GM21423 (cell line): ENCODE results near the gene APBB1IP.
A peak's percentile ranks its signal among the peaks of the same experiment; 100 is the strongest.
"Not testable (repeated sequence)": the region's sequence is repeated elsewhere in the genome, so short reads cannot be mapped to it uniquely, and the experiment has no call there.

ENCODE experiments used
- ATAC-seq: cut with Tn5 transposase; IDR thresholded peaks from one replicate; pipeline ENCODE4 v1.9.1; 2021; ENCODE audit warnings: mild to moderate bottlenecking, moderate library complexity; ENCODE audit not compliant: unreplicated experiment

The APBB1IP gene

GRCh38 chr10:26475386-26475785 is 37.2 kb downstream of the APBB1IP start:
- ATAC-seq, result no peak

GRCh38 chr10:26477501-26477900 is 39.4 kb downstream of the APBB1IP start:
- no peak for ATAC-seq

DNA sequence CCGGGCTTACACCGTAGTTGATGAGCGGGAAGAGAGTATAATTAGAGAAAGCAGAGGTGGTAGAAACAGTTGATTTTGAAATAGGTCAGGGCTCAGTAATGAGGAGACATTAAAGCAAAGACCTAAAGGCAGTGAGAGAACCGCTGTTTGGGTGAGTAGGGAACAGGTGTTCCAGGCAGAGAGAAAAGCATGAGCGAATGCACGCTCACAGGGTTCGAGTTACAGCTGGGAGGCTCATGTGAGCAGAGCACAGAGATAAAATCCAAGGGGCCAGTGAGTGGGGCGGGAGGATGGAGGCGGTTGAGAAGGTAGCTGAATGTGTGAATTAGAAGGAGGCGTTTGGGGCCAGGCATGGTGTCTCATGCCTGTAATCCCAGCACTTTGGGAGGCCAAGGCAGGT is 39.9 kb downstream of the APBB1IP start:
- no peak for ATAC-seq

DNA sequence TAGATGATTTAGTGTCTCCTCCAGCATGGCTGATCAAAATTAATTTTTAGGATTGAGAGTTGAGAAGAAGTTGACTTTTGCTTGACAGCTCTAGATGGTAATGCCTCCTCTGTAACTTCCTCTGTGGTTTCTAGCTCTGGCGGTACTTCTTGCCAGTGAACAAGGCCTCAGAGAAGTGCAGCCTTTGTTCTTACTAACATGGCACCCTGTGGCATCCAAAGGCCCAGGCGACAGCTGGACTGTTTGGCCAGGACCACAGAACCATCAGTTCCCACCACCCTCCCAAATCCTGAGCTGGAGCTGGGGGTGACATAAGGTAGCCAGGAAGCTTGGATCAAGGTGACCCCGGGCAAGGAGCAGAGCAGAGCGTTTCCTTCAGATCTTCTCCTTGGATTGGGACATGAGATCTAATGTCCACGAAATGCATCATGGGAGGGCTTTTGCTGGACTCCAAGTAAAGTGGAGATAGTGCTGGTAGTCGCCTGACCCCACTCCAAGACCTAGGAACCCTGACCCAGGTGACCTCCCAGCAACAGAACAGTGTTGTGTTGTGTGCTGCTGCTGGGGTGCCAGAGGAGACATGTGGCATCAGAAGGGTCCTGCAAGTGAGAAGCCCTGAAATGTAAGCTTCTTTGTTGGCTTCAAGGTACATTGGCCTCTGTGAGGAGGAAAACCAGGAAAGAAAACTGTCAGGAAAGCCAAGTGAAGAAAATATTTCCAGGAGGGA is 41.8 kb downstream of the APBB1IP start:
- ATAC-seq, result peak; percentile 49

GRCh38 chr10:26481315-26481692 is 43.2 kb downstream of the APBB1IP start:
- ATAC-seq, result no peak

DNA sequence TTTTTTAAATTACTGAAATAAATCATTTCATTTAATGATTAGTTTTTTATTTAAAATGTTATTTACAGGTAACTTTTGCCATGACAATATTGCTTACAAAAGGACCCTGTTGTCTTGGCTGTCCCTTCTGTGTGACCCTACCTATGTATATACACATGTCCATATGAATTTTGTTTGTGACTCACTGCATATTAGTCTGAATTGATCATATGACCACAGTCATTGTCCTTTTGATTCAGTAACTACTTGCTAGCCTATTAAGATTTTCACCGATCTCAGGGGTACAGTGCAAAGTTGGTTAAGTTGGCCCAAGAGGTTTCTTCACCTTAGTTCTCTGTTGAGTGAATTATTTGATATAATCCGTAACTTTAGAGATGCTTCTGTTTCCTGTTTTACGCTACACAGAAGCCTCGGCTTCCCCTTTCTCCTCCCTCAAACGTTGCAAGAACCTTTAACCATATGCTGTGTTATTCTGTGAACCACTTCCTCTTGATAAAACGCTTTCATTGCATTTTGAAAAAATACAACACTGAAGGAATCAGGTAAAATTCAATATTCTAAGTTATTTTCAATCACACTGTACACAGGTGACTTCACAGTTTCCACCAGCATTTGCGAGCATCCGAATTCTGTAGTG is 43.9 kb downstream of the APBB1IP start:
- peak; percentile 56 for ATAC-seq

DNA sequence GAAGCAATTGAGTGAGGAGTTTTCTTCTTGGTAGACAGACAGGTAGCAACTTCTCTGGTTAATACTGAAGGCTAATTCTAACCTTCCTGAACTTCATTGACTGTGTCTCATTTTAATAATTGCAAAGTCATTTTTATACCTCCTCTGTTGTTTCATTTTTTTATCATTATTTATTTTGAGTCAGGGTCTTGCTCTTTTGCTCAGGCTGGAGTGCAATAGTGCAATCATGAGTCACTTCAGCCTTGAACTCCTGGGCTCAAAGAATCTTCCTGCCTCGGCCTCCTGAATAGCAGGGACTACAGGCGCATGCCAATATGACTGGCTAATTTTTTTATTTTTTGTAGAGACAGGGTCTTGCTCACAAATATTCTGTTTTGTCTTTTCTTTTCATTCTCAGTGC is 45.4 kb downstream of the APBB1IP start:
- ATAC-seq, result no peak

- no peak for ATAC-seq
Observed at GRCh38 chr10:26485150-26485941, 47.2 kb downstream of the APBB1IP start.

DNA sequence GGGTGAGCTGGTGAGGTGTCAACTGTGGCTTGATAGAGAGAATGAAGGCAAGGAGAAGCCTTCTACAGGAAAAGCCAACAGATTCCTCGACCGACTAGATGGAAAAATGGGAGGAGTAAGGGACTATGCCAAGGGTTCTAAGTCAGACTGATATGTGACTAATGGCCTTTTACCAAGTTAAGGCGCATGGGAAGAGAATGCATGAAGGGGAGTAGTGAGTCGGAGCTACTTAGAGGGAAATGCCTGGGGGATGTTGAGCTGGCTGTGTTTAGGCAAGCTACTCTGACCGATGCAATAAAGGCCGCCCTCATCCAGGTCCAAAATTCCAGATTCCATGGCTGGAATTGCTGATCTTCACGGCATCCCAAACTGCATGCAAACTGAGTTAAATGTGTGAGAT is 48.2 kb downstream of the APBB1IP start:
- ATAC-seq, result no peak

- ATAC-seq, result peak; percentile 93
Observed at GRCh38 chr10:26486990-26487850, 49.1 kb downstream of the APBB1IP start.

GRCh38 chr10:26488344-26488743 is 50.2 kb downstream of the APBB1IP start:
- no peak for ATAC-seq

GRCh38 chr10:26489081-26489480 is 50.9 kb downstream of the APBB1IP start:
- ATAC-seq, result no peak

GRCh38 chr10:26490367-26490766 is 52.2 kb downstream of the APBB1IP start:
- ATAC-seq, result not testable (repeated sequence)

DNA sequence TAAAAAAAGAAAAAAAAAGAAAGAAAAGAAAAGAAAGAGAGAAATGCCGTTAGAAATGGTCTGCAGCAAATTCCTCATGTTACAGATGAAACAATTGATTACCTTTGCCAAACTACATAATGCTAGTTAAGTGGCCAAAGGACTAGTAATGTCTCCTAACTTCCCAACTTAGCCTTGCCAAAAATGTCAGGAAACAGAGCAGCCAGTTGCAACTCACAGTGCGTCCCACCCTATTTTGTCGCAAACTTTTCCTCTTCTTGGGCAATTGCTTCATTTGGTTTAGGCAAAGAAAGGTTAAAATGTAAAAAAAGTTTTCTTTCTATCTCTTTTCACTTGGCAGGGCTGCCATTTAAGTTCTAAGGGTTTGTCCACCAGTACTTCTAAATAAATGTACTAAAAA is 53.1 kb downstream of the APBB1IP start:
- no peak for ATAC-seq

DNA sequence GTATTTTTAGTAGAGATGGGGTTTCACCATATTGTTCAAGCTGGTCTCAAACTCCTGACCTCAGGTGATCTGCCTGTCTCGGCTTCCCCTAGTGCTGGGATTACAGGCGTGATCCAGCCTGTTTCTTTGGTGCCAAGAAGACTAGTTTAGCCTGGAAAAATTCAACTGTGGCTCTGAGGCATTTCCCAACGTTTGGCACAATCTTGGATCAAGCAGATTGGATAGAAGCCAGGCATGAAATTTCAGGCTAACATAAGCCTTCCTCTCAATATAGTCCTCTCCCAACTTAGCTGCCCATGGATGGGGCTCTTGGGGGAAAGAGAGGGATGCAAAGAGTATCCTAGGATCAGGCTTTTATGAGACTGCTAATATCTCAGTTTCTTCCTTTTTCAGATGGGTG is 53.8 kb downstream of the APBB1IP start:
- ATAC-seq, result no peak

DNA sequence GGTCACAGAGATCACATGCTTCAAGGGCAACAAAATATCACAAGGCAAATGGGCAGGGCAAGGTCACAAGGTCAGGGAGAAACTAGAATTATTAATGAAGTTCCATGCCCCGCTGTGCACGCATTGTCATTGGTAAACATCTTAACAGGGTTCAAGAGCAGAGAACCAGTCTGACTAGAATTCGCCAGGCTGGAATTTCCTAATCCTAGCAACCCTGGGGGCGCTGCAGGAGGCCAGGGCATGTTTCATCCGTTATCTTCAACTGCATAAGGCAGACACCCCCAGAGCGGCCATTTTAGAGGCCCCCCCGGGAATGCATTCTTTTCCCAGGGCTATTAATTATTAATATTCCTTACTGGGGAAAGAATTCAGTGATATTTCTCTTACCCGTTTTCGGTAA is 54.6 kb downstream of the APBB1IP start:
- not testable (repeated sequence) for ATAC-seq

DNA sequence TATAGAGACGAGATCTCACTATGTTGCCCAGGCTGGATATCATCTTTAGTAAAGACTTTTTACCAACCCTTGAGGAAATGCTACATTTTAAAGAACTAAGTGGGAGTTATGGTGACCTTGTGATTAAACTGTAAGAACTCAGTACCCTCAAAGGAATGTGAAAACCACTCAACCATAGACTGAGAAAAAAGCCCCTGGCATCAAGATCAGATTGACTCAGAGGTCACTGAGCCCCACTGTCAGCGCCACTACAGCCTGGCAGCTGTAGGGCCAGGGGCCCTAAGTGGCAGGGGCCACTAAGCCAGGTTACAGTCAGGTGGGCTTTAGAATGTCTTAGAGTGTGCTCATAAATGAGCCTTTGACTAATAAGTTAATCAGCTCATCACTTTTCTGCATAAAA is 55.9 kb downstream of the APBB1IP start:
- no peak for ATAC-seq

- ATAC-seq, result no peak
Observed at GRCh38 chr10:26499426-26499825, 61.3 kb downstream of the APBB1IP start.

DNA sequence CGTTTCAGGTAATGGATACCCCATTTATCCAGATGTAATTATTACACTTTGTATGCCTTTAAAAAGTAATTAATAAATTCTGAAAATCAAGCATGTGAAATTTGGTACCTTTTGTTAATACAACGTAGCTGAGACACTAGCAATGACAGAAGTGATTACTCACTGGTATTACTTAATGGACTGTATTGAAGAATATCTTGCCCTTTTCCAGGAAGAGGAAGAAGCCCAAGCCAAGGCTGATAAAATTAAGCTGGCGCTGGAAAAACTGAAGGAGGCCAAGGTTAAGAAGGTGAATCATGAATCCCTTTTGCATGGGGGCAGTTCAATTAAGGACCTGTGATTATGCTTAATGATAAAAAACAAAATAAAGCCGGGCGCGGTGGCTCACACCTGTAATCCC is 64.8 kb downstream of the APBB1IP start:
- no peak for ATAC-seq

DNA sequence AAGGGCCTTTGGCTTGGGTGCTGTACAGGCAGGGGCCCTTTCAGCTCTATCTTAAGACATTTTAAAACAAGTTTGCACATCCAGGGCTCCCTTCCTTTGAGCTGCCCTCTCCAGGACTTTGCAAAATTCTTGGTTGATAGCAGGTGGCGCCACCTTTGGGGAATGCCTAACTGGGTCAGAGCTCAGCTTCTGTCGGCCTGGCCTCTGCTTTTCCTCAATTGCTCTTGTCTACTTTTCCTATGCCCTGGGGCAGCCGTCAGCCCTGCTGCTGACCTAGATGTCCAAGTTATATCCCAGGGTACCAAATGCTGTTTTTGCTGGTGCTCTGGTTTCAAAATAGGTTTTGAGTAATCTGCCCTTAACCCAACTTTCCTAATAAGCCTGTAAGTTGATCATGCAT is 65.8 kb downstream of the APBB1IP start:
- ATAC-seq, result no peak

GRCh38 chr10:26504429-26504828 is 66.3 kb downstream of the APBB1IP start:
- not testable (repeated sequence) for ATAC-seq
